PFSK-1 (cell line): ENCODE data around the gene COL23A1.

Experiments used
- FOXP2 ChIP-seq: optimal IDR thresholded peaks from 2 replicates; pipeline ENCODE3; 2011; ENCODE audit warnings: borderline replicate concordance, control low read depth, inconsistent platforms; ENCODE audit not compliant: insufficient read depth; ENCODE audit errors: extremely low read length, extremely low read depth
- POLR2AphosphoS5 ChIP-seq: IDR thresholded peaks from 2 replicates; pipeline ENCODE4 v1.6.1; 2012; ENCODE audit warnings: low read depth, mild to moderate bottlenecking, control low read depth, low read length, moderate library complexity
- REST ChIP-seq, 2 experiments: IDR thresholded peaks; 2 replicates each; pipeline versions ENCODE4 v1.6.1 to v1.8.0; 2011 to 2012; ENCODE audit warnings: low read depth in 2 of 2, low read length in 2 of 2, control low read depth in 1 of 2, inconsistent platforms in 1 of 2, mild to moderate bottlenecking in 1 of 2, moderate library complexity in 1 of 2; ENCODE audit not compliant: insufficient read depth in 1 of 2
- SIN3A ChIP-seq: IDR thresholded peaks from 2 replicates; pipeline ENCODE4 v1.6.1; 2012; ENCODE audit warnings: mild to moderate bottlenecking, low read length, moderate library complexity, borderline replicate concordance; ENCODE audit not compliant: insufficient read depth
- TAF1 ChIP-seq: IDR thresholded peaks from 2 replicates; pipeline ENCODE4 v1.6.1; 2012; ENCODE audit warnings: low read length, control low read depth, borderline replicate concordance; ENCODE audit not compliant: insufficient read depth

COL23A1 gene

GRCh38 chr5:178288401-178289368, 301.5 kb downstream of the COL23A1 start:
- no peak for TF ChIP-seq POLR2AphosphoS5
- TF ChIP-seq SIN3A = no peak

- TF ChIP-seq SIN3A = no peak
- TF ChIP-seq FOXP2 = no peak
- TF ChIP-seq POLR2AphosphoS5 = no peak
- TF ChIP-seq TAF1 = no peak
- TF ChIP-seq REST (IDR thresholded peaks at IDR 0.05; ENCODE audit: insufficient read depth in 1 of 2, low read depth in 2 of 2, low read length in 2 of 2) = no peak
Observed at GRCh38 chr5:178287791-178288105, 302.4 kb downstream of the COL23A1 start.

- TF ChIP-seq POLR2AphosphoS5 (no peak), FOXP2 (no peak), TAF1 (no peak), REST (IDR thresholded peaks at IDR 0.05; ENCODE audit: insufficient read depth in 1 of 2, low read depth in 2 of 2, low read length in 2 of 2) (no peak), SIN3A (no peak)
Observed at GRCh38 chr5:178287091-178287790, 303.0 kb downstream of the COL23A1 start.

GRCh38 chr5:178286226-178287090, 303.7 kb downstream of the COL23A1 start:
- TF ChIP-seq FOXP2 = no peak
- TF ChIP-seq REST (IDR thresholded peaks at IDR 0.05; ENCODE audit: insufficient read depth in 1 of 2, low read depth in 2 of 2, low read length in 2 of 2) = no peak
- TF ChIP-seq SIN3A = no peak
- TF ChIP-seq POLR2AphosphoS5 = no peak
- no peak for TF ChIP-seq TAF1

GRCh38 chr5:178285399-178286225, 304.6 kb downstream of the COL23A1 start:
- no peak for TF ChIP-seq REST (IDR thresholded peaks at IDR 0.05; ENCODE audit: insufficient read depth in 1 of 2, low read depth in 2 of 2, low read length in 2 of 2)
- no peak for TF ChIP-seq TAF1
- no peak for TF ChIP-seq FOXP2
- TF ChIP-seq POLR2AphosphoS5 = no peak
